ENCODE results near the gene MAPRE2.
"Not testable (repeated sequence)": the region's sequence is repeated elsewhere in the genome, so short reads cannot be mapped to it uniquely, and the experiment has no call there.

Gene MAPRE2

DNA sequence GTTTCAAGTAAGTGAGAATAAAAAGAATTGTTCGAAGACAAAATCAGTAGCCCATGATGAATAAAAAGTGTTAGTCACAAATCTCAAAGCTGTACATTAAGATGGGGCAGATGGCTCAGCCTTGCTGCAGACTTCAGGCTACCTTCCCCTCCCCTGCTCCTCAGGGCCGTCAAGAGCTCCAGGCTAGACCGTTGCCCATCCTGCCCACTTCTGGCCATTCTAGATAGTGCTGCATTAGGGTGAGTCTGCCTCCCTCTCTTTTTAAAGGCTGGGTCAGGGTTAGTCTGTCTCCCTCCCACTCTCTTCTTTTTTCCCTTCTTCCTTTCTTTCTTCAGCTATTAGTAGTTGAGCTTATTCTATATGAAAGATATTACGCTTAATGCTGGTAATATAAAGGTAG is 86.0 kb downstream of the MAPRE2 start:
- no peak for DNase-seq

DNA sequence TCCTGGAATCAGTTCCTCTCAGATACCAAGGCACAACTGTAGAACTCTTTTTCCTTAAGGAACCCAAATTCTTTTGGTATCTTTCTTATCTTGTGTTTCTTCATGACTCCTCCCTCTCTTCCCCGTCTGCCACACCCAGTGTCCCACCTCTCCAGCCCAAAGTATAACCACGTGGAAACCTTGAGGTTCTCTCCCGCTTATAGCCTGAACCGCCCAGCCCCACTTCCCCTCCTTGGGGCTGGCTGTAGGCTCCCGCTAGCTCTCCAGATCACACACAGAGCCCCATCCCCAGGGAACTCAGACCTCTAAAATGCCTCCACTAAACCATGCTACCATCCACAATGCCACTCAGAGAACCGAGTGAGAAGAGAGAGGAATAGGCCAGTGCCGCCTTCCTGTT is 87.5 kb downstream of the MAPRE2 start:
- DNase-seq: no peak

DNA sequence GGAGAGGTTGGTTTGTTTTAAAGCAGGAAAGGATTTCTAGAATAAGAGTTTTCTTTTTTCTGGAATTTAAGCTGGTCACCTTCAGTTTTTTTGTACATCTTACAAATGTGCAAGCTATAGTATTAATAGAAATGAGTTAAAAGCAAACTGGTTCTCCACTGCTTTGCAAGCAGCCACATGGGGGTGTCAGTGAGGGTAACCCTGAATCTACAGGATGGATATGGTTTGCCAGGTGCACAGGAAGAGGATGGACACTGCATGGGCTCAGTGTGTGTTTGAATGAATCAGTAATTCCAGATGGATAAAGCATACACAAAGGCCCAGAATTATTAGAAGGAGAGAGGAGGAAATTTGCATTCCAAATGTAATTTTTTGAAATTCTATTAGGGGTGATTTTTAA is 89.0 kb downstream of the MAPRE2 start:
- DNase-seq: no peak

DNA sequence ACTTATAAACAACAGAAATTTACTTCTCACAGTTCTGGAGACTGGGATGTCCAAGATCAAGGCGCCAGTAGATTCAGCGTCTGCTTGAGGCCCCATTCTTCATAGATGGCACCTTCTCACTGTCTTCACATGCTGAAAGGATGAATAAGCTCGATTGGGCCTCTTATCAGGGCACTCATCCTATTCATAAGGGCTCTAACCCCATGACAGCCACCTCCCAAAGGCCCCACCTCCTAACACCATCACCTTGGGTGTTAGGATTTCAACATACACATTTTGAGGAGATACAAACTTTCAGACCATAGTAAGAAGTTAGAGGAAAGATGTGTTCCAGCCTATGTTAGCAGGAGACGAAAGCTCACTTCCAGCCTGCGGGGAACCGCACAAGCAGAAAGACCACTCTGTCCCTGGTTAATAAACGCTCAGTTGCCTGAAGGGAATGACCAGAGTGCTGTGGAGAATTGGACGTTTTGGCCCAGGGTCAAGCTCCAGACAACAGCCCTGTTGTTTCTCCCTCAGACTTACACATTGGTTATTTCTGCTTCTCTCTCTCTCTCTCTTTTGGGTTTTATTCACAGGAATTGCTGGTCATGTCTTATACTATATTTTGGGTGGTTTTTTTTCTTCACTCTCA is 90.3 kb downstream of the MAPRE2 start:
- DNase-seq: no peak

DNA sequence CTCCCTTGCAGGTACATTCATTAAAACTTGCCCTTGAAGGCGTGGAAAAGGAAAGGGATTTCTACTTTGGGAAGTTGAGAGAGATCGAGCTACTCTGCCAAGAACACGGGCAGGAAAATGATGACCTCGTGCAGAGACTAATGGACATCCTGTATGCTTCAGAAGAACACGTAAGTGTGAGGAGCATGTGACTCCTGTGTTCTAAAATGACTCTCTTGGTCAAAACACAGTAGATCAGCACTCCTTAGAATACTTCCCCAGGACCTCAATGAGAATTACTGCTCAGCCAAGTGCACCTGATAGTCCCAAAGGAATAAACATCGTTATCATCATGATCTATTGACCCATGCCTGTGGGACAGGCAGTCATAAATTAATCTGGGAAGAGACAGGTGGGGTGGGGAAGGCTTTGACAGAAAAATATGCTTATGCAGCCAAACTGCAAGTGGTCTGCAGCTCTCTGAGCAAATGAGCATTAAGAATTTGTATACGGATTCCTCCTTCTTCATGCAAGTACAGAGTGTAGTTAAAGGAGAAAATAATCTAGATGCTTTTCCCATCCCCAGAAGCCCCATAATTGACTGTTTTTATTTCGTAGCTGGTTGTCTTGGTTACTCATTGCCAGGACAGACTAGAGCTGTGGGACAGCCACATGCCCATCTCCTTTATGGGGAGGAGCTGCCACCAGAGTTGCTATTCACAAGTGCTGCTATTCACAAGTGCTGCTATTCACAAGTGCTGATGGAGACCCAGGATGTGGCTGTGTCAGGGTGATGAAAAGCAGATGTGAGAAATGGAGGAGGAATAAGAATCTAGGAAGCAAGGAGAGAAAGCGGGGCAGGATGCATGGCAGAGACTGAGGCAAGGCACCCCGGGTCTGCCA is 91.0 kb downstream of the MAPRE2 start:
- no peak for DNase-seq

DNA sequence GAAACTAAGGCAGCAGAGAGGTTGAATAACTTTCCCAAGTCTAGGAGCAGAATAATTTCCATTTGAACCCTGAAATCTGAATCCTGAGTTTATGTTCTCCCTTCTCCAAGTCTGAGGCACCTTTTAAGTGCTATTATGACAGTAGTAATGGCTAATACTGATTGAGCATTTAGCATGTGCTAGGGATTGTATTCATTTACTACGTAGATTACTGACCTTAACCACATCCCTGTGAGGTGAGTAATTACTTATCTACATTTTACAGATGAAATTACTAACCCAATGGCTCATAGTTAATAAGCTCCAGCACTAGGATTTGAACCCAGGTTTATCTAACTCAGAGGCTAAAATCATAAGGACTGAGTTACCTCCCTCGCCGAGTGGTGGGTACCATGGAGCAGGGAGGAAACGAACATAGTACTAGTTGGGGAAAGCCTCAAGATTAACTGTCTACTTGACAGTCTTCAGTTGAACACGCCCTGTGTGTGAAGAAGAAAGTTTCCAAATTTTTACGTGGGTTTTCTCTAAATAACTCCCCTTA is 93.0 kb downstream of the MAPRE2 start:
- no peak for DNase-seq

- no peak for DNase-seq
Measured at GRCh38 chr18:35134791-35135531, 93.7 kb downstream of the MAPRE2 start.

DNA sequence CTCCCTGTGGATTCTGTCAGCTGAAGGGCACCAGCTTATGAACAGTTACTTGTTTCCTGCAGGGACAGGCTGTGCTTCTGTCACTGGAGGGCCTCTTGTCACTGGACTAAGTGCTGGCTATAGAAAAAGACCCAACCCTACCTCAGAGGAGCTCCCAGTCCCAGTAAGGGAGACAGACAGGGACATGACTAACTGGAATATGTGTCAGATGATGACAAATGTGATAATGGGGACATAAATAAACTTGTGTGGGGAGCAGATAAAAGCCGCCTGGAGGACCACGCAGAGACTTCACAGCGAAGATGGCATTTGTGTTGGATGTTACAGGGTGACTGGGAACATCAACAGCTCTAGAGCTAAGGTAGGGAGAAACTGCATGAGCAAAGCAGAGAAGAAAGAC is 95.0 kb downstream of the MAPRE2 start:
- DNase-seq: no peak

DNA sequence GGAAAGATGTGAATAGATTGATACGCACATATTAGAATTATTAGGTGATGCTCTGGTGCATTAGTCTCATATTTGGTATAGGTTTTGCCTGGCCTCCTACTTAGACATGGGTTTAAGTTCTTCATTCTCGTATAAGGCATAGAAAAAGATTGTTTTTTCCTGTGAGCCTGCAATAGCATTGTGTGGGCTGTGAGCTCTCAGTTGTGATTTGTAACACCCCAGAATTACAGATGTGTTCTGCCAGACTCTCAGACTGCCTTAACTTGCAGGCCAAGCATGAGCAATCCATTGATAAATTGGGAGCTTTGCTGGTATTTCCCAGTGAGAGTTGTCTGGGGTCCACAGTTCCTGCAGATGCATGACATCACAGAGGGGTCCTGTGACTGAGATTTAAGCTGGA is 95.7 kb downstream of the MAPRE2 start:
- DNase-seq: no peak

DNA sequence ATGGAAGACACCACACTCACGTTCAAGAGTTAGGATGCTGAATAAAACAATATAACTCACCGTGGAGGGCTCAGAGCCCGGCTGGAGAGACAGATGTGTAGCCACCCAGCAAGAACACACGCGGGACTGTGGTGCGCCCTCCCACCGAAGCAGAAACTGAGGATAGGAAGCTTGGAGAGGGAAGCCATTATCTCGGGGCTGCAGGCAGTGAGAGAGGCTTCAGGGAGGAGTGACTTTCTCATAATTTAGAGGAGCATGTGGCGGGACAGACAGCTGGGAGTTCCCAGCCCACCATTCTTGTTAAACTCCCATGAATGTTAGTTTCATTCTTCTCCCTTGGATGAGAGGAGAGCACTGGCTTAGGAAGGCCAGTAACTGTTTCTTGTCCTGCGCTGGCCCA is 96.4 kb downstream of the MAPRE2 start:
- DNase-seq: no peak

- DNase-seq: no peak
Measured at GRCh38 chr18:35138773-35139172, 97.6 kb downstream of the MAPRE2 start.

GRCh38 chr18:35139517-35139916 is 98.3 kb downstream of the MAPRE2 start:
- no peak for DNase-seq

- DNase-seq: no peak
Measured at GRCh38 chr18:35141077-35141476, 99.9 kb downstream of the MAPRE2 start.

DNA sequence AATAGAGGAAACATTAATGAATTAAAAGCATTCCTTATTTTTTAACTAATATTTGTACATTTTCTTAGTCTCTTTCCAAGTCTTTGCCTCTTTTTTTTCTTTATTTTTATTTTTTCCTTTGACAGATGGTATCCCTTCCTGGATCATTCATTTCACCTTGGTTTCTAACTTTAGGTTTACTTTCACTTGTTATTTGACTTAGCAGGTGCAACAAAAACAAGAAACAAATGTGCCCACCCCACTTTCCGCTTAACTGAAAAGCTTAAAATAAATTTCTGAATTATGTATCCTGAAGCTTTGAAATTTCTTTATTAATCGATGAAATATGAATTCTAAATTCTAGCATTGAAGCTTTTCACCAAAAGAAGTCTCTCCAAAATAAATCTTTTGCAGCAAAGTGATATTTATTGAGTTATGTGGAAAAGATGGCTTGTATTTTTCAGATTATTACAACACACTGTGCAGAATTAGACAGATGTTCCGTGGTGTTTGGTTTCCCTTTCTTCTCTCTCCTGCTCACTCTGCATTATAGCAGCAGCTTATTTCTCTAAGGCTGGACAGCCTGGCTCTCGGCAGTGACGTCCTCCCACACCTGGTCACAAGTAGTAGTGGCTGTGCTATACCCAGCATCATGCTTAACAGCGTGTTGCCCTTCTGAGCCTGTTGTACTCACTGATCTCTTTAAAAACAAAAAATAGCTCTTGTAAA is 100.5 kb downstream of the MAPRE2 start:
- no peak for DNase-seq

DNA sequence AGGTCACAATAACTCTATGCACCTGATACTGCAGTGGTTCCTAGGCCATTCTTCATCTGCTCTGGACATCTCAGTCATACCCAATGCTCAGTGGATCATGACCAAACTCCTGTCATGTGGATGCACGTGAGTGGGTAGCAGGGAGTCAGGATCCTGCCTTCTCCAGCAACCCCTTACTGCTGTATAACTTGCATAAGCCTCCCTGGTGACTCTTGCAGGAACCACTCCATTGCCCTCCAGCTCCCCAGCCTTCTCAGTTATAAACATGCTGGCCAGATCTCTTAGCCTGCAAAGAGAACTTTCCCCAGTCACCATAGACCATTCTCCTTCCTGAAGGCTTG is 101.0 kb downstream of the MAPRE2 start:
- DNase-seq: peak; percentile 33 to 68 (median 62)

DNA sequence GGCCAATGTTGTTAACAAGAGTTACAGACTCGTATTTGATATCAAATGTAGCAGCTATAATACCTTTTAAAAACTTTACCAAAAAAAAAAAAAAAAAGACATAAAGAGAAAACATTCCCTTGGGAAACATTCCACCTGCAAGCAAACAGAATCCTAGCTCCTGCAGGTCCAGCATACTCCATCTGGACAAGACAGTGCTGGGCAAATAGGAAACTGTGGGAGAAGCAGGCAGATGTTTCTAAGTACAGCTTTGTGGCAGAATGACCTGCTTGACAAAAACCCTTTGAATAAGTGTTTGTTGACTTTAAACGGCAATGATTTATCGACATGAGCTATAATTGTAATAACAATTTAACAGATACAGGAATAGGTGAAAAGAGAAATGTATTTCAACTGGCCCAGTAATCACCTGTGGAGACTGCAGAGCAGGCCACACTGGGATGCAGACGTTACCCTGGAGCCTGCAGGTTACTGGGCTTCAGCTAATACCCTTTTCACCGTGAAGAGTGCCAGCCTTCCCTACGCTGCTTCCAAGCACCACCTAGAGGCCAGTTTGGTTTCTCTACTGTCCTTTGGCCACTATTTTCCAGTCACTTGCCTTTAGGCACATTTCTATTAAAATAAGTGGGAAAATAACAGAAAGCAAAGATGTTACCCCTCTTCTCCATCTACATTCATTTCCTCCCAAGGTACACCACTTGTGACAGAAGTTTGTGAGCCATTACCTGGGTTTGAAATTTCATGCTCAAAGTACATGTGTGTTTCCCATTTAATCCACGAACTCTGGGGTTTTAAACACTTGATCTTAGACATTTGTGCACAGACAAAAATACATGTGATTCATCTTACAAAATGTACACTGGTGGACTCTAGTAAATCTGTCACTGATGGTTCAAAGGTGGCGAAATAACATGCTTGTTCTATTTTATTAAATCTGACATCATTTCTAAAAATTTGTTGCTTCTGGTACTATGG is 102.7 kb downstream of the MAPRE2 start:
- DNase-seq: peak; percentile 36 to 67 (median 58)

DNA sequence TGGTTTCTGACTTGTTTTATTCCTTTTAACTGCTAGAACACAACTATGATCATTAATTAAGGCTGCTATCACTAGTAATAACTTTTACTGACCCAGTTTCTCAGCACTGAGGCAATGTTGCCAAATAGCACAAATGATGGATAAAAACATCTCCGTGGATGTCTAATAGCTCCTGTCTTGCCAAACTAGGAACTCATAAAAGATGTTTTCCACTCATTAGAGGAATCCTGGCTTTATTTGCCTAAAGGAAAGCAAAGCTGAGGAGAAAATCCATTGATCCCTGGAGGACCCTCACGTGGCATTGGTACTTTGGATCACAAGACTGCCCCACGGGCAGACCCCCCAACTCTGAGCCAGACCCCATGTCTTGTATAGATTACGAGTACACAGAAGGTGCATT is 103.5 kb downstream of the MAPRE2 start:
- DNase-seq: no peak

DNA sequence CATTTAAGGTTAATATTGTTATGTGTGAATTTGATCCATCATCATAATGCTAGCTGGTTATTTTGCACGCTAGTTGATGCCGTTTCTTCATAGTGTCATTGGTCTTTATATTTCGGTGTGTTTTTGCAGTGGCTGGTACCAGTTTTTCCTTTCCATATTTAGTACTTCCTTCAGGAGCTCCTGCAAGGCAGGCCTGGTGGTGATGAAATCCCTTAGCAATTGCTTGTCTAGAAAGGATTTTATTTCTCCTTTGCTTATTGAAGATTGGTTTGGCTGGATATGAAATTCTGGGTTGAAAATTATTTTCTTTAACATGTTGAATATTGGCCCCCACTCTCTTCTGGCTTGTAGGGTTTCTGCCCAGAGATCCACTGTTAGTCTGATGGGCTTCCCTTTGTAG is 109.0 kb downstream of the MAPRE2 start:
- DNase-seq: not testable (repeated sequence)

- DNase-seq: peak; percentile 36 to 77 (median 56)
Measured at GRCh38 chr18:35153609-35154272, 112.5 kb downstream of the MAPRE2 start.

DNA sequence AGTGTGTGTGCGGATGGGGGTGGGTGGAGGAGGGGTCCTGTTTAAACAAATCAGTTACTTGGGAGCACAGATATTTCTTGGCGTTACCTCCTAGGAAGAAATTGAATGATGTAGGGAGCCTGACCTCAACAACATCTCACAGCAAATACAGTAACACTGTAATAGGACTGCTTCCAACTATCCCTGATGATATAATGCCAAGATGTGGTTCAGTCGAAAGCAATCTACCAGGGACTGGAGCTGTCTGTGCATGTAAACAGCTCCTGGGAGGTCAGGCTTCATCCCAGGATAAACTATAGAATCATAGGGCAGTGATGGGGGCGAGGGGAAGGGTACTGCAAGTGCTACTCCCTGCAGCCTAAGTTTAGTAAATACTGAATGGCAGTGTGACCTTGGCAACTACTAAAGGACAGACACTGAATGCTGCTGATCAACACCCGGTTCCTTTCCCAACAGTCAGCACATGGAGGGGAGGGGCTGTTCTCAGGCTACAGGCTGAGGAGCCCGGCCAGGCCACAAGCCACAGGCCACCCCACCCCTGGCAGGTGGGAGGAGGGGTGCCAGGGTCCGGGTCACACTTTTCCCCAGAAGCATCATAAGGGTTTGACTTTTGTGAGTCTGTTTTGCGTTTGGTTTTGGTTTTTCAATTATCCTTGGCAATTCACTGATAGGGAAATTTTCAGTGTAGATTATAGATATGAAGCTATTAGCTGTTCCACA is 114.3 kb downstream of the MAPRE2 start:
- DNase-seq: no peak
